CD4-positive, alpha-beta T cell treated with Interleukin-2 at 100 ng/mL for 4 hours (primary cell): Measurements from ENCODE around the gene SRSF12.
"Not testable (repeated sequence)": the region's sequence is repeated elsewhere in the genome, so short reads cannot be mapped to it uniquely, and the experiment has no call there.

Source experiments
- DNase-seq: peaks from one replicate; pipeline ENCODE4 v3.0.0-alpha.2; 2020; ENCODE audit warnings: low spot score

Gene SRSF12

GRCh38 chr6:89071036-89071435 is 46.8 kb downstream of the SRSF12 start:
- no peak for DNase-seq

GRCh38 chr6:89069536-89070163 is 48.2 kb downstream of the SRSF12 start:
- DNase-seq = no peak

- no peak for DNase-seq
Observed at GRCh38 chr6:89068695-89069094, 49.2 kb downstream of the SRSF12 start.

- no peak for DNase-seq
Observed at GRCh38 chr6:89067796-89068195, 50.1 kb downstream of the SRSF12 start.

GRCh38 chr6:89066940-89067646 is 50.8 kb downstream of the SRSF12 start:
- DNase-seq = no peak

- not testable (repeated sequence) for DNase-seq
Observed at GRCh38 chr6:89066121-89066520, 51.8 kb downstream of the SRSF12 start.

- DNase-seq = not testable (repeated sequence)
Observed at GRCh38 chr6:89064931-89065330, 52.9 kb downstream of the SRSF12 start.

GRCh38 chr6:89063881-89064280 is 54.0 kb downstream of the SRSF12 start:
- DNase-seq = no peak

GRCh38 chr6:89059227-89059626 is 58.6 kb downstream of the SRSF12 start:
- no peak for DNase-seq

GRCh38 chr6:89058627-89059026 is 59.2 kb downstream of the SRSF12 start:
- no peak for DNase-seq

GRCh38 chr6:89057759-89058158 is 60.1 kb downstream of the SRSF12 start:
- DNase-seq = no peak

GRCh38 chr6:89054208-89054607 is 63.7 kb downstream of the SRSF12 start:
- no peak for DNase-seq

- DNase-seq = no peak
Observed at GRCh38 chr6:89051676-89052075, 66.2 kb downstream of the SRSF12 start.

- DNase-seq = no peak
Observed at GRCh38 chr6:89050697-89051096, 67.2 kb downstream of the SRSF12 start.

- DNase-seq = no peak
Observed at GRCh38 chr6:89050155-89050554, 67.7 kb downstream of the SRSF12 start.

- no peak for DNase-seq
Observed at GRCh38 chr6:89048985-89049384, 68.9 kb downstream of the SRSF12 start.

- DNase-seq = no peak
Observed at GRCh38 chr6:89048288-89048923, 69.5 kb downstream of the SRSF12 start.

- no peak for DNase-seq
Observed at GRCh38 chr6:89047473-89047872, 70.4 kb downstream of the SRSF12 start.
